ENCODE results near the gene NHLH2.

Gene NHLH2

DNA sequence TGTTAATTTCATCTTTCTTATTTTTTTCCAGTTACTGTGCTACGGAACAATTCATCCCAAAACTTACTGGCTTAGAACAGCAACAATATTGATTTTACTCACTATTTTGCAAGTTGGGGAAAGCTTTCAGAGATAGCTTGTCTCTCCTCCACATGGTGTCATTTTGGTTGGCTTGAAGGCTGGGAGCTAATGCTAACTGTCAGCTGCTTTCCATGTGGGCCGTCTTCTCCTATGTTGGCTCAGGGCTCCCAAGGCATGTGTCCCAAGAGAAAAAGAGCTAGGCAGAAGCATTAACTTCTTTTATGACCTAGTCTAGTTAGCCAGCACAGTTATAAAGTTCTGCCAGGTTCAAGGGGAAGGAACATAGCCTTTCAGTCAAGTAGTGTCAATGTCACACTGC, 38.5 kb downstream of the NHLH2 start:
- DNase-seq (ENCODE audit: low read depth), result no peak

DNA sequence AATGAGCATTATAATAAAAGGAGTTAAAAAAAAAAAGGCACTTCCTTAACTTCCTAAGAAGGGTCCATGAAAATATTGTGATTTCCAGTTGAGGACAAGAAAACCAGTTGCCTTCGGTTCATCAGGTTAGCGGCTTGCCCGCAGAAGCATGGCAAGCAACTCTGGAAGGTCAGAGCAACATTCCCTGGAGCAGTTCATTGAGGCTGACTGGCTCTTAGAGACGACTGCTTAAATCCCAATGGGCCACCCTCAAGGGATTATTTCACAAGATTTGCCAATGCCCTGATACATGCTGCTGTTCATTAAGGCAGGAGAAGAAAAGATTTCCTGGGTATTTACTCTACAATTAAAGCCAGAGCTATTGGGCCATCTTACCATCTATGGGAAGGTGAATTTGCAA, 43.4 kb downstream of the NHLH2 start:
- no peak for DNase-seq (ENCODE audit: low read depth)

DNA sequence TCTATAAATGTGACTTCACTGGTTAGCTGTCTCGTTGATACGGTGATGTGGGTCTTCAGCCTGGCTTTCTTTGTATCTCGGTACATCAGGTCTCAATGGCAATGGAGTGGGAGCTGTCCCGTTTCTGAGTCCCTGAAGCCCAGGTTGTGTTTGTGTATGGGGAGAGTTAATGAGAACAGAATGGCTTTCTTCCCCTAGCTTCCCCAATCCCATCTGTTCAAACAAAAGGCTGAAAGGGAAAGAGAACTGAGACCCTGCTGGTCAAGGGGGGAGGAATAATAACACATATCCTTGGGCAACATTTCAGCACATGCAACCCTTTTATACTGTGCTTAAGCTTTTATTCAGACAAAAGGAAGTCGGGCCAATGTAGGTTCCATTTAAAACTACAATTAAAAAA, 44.0 kb downstream of the NHLH2 start:
- DNase-seq (ENCODE audit: low read depth), result no peak

DNA sequence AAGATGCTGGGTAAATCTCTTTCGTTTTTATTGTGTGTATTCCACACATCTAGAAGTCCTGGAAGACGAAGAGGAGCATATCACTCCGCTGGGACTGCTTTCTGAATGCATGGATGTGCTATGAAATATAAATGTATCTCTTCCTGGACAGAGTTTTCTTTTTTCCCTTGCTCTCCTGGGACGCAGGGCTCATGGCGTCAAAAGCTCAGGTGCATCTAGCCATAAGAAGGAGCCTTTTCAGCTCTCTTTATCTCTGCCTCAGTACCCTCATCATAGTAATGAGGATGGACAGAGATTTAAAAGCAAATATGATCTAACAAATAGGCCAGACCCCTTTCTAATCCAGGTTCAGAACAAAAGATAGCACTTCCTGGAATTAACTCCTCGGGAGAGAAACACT, 44.9 kb downstream of the NHLH2 start:
- no peak for DNase-seq (ENCODE audit: low read depth)

DNA sequence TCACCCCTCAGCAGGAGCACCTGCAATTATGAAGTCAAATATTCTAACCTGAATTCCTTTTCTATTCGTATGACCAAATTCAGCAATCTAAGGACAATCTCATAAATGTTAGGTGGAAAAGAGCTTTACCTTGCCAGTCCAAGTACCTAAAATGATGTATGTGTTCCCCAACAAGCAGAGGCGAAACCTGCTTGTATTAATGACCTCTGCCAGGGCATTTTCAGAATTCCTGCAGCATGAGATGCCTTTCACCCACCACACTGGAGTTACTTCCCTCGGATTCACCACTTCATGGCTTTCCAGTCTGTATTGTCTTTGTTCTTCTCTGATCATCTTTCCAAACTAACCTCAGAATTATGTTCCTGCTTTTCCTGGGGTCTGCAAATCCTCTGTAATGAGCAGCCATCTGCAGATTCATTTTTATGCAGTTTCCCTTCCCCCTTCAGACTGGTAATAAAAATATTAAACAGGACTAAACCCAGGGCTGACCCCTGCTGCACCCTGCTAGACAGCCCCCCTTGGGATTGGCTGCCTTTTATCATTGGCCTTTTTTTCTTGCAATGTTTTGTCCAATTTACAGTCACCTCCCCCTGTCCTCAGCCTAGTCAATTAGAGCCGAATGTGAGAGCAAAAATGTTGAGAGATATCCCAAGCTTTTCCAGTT, 45.8 kb downstream of the NHLH2 start:
- DNase-seq (ENCODE audit: low read depth), result no peak

DNA sequence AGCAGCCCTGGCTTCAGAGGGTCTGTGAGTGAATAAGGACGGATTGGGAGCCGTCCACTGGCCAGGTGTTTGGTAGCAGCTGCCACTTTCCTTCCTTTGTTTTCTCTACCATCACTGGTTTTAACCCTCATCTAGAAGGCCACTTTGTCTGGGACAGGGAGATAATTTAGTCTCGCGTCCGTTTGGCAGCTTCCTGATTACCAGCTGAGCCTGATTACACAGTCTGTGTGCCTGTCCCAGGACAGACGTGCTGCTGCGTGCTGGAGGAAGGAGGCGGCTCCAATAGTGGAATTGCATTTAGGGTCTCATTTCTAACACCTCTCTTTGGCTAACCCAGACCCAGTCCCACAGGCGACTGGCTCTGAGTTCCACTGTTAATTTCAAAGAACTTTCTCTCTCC, 47.8 kb downstream of the NHLH2 start:
- DNase-seq (ENCODE audit: low read depth), result no peak

DNA sequence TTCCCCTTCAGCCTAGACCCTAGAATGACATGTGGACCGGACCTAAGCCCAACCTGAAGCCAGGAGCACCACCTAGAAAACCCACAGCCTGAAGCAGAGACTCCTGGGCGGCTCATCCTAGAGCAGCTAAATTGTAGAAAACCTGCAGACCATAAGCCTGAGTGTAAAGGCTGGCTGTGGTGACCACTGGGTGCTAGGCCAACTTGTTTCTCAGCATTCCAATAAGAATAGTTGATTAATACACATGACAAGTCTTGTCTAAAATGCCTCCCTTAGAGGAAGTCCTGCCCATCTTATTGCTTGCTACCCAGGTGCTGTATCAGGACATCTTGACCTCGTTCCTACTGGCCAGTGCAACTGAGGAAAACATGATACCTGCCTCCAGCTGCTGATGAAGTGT, 49.1 kb downstream of the NHLH2 start:
- no peak for DNase-seq (ENCODE audit: low read depth)

DNA sequence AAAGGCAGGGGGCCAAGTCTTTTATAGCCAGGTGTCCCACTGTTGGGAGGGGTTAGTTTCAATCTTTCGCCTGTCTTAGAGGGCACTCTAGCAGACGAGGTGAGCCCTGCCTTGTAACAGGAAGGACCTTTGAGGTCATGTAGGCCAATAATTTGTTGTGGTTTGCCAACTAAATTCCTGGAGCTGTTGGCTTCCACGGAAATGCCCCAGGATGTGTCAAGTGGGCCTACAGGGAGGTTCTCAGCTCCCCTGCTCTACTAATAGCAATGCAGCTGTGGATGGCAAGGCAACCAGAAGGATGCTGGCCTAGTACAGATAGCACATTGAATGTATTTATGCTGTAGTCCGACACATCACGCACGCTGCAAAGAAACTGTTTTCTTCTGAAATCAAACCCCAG, 50.1 kb downstream of the NHLH2 start:
- no peak for DNase-seq (ENCODE audit: low read depth)

DNA sequence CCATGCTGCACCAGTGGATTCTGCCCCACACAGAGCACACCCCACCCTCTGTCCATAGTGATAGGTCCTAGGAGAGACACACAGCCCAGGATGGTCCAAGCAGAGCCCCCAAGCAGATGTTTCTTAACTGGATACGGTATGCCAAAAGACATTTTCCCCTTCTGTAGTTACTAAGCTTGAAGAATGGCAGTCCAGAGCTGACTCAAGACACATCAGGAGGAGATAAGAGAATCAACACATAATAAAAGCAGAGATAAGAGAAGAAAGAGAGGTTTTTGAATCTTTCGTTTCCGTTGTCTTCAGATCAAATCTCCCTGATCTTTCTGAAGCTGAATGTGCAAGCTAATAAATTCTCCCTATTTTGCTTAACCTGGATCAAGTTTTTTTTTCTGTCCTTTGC, 50.6 kb downstream of the NHLH2 start:
- DNase-seq (ENCODE audit: low read depth), result no peak
